Measurements from ENCODE around the gene CAVIN1. TPM values are rescaled to one million over a fixed set of nuclear protein-coding genes. Genes with fewer than 3 reads are reported as not detected.
"Not testable (repeated sequence)": the region's sequence is repeated elsewhere in the genome, so short reads cannot be mapped to it uniquely, and the experiment has no call there.

Gene CAVIN1
- 1 to 10 TPM in 1 of 2 experiments, under 1 TPM in 1; 0.66 to 1.3 TPM for total RNA-seq

DNA sequence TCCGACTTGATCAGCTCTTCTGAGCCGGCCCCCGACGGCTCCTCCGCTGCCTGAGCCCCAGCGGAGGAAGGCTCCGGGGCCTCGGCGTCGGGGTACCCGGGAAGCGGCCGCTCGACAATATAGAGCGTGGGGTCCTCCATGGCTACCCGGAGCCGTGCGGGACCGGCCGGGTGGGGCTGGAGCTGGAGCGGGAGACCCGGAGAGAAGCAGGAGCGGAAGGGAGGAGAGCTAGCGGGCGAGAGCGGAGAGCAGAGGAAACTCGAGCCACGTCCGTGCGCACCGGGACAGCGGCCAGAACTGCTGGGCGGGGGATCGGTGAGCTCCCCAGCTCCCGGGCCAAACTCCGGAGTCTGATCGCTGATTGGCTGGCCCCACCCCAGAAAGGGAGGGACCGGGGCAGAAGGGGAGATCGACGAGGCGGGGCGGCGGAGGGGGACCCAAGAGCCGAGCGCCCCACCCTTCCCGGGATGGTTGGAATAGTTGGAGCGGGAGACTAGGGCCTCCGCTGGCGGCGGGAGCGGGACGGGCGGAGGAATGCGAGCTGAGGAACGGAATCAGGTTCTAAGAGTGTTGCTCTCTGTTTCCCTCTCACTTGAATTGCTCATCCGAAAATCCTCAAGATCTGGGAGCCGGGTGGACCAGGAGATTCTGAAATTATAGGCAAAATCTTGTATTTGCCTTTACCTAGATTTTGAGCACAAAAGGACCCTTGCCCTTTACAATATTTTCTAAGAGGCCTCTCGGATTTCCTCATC, at the start of gene CAVIN1:
CAVIN1 (minus strand) TSS at position 299 of the 755 bp plus-strand sequence; CDS start at position 140, 159 bp downstream.
- ATAC-seq, result peak; percentile 22
- H3K27ac Mint-ChIP-seq, result no peak within 1 kb of the TSS
- no peak for DNase-seq
- peaks cover 15% of the 10 kb centered on the region for H3K4me1 Mint-ChIP-seq
- CTCF ChIA-PET, result interaction anchor here (0.6 to 5.3 kb wide), 18 partner anchors 8 to 277 kb away, joined by 3 to 23 read pairs (median 4); no protein-coding TSS in a partner anchor
- peaks cover 63% of the 10 kb centered on the region for H3K27me3 Mint-ChIP-seq
- peak within 1 kb of the TSS; percentile 79 for H3K4me3 Mint-ChIP-seq
- no peaks in the 10 kb centered on the region for H3K9me3 Mint-ChIP-seq (ENCODE audit: low read depth)
- no peaks in the 10 kb centered on the region for H3K36me3 Mint-ChIP-seq

GRCh38 chr17:42467889-42468288, 44.8 kb upstream of the CAVIN1 start:
- no peaks in the 10 kb centered on the region for H3K9me3 Mint-ChIP-seq (ENCODE audit: low read depth)
- DNase-seq (no peak), ATAC-seq (no peak)
- H3K27ac Mint-ChIP-seq, result no peak overlapping the region
- peaks cover 9% of the 10 kb centered on the region for H3K27me3 Mint-ChIP-seq
- H3K4me1 Mint-ChIP-seq, result no peaks in the 10 kb centered on the region
- no peaks in the 10 kb centered on the region for H3K36me3 Mint-ChIP-seq
- CTCF ChIA-PET, result interaction anchor here (1.4 kb wide), 1 partner anchor 28 kb away, joined by 3 read pairs; no protein-coding TSS in a partner anchor
- no peak overlapping the region for H3K4me3 Mint-ChIP-seq

GRCh38 chr17:42463976-42464400, 40.9 kb upstream of the CAVIN1 start:
- ATAC-seq (no peak), DNase-seq (no peak)
- H3K9me3 Mint-ChIP-seq (ENCODE audit: low read depth), result no peaks in the 10 kb centered on the region
- no peak overlapping the region for H3K27ac Mint-ChIP-seq
- H3K36me3 Mint-ChIP-seq, result peaks cover 2% of the 10 kb centered on the region
- H3K27me3 Mint-ChIP-seq, result peaks cover 21% of the 10 kb centered on the region
- peaks cover 18% of the 10 kb centered on the region for H3K4me1 Mint-ChIP-seq
- CTCF ChIA-PET, result interaction anchor here (0.7 to 1.5 kb wide), 4 partner anchors 11 to 141 kb away, joined by 3 to 4 read pairs (median 4); no protein-coding TSS in a partner anchor
- no peak overlapping the region for H3K4me3 Mint-ChIP-seq

- Mint-ChIP-seq H3K4me1 (peaks cover 40% of the 10 kb centered on the region), H3K4me3 (no peak overlapping the region), H3K9me3 (ENCODE audit: low read depth) (no peaks in the 10 kb centered on the region), H3K36me3 (peaks cover 2% of the 10 kb centered on the region), H3K27ac (no peak overlapping the region), H3K27me3 (peaks cover 30% of the 10 kb centered on the region)
- CTCF ChIA-PET, result interaction anchor here (1.0 to 2.0 kb wide), 6 partner anchors 9 to 119 kb away, joined by 3 to 5 read pairs (median 4); no protein-coding TSS in a partner anchor
- ATAC-seq (no peak), DNase-seq (no peak)
Observed at GRCh38 chr17:42460371-42460770, 37.3 kb upstream of the CAVIN1 start.

- Mint-ChIP-seq H3K27ac (no peak overlapping the region), H3K36me3 (peaks cover 2% of the 10 kb centered on the region), H3K4me1 (peaks cover 40% of the 10 kb centered on the region), H3K9me3 (ENCODE audit: low read depth) (no peaks in the 10 kb centered on the region), H3K4me3 (no peak overlapping the region), H3K27me3 (peaks cover 35% of the 10 kb centered on the region)
- ATAC-seq, result peak; percentile 47
- DNase-seq, result peak; percentile 43
- CTCF ChIA-PET, result interaction anchor here (1.0 to 2.0 kb wide), 6 partner anchors 8 to 119 kb away, joined by 3 to 5 read pairs (median 4); no protein-coding TSS in a partner anchor
Observed at GRCh38 chr17:42459801-42460281, 36.8 kb upstream of the CAVIN1 start.

- peak overlapping the region; percentile 75 for H3K4me3 Mint-ChIP-seq
- peaks cover 40% of the 10 kb centered on the region for H3K27me3 Mint-ChIP-seq
- H3K9me3 Mint-ChIP-seq (ENCODE audit: low read depth), result no peaks in the 10 kb centered on the region
- peaks cover 2% of the 10 kb centered on the region for H3K36me3 Mint-ChIP-seq
- DNase-seq (peak; percentile 42), ATAC-seq (no peak)
- CTCF ChIA-PET, result interaction anchor here (1.0 to 2.0 kb wide), 4 partner anchors 16 to 61 kb away, joined by 3 to 5 read pairs (median 4); no protein-coding TSS in a partner anchor
- peaks cover 40% of the 10 kb centered on the region for H3K4me1 Mint-ChIP-seq
- peak overlapping the region; percentile 80 for H3K27ac Mint-ChIP-seq
Observed at GRCh38 chr17:42459256-42459800, 36.3 kb upstream of the CAVIN1 start.

- Mint-ChIP-seq H3K36me3 (peaks cover 2% of the 10 kb centered on the region), H3K9me3 (ENCODE audit: low read depth) (no peaks in the 10 kb centered on the region), H3K27me3 (peaks cover 45% of the 10 kb centered on the region), H3K4me1 (peaks cover 40% of the 10 kb centered on the region), H3K27ac (peak within 1 kb of the TSS; percentile 80), H3K4me3 (peak within 1 kb of the TSS; percentile 75)
- CTCF ChIA-PET, result interaction anchor here (0.7 to 1.4 kb wide), 4 partner anchors 18 to 93 kb away, joined by 3 to 4 read pairs (median 4); no protein-coding TSS in a partner anchor
- peak; percentile 94 for DNase-seq
- ATAC-seq, result peak; percentile 96
Observed at GRCh38 chr17:42458497-42459255, 35.6 kb upstream of the CAVIN1 start, which contains the start of gene ATP6V0A1. Gene ATP6V0A1, plus strand, starts transcription at chr17:42458878. Its CDS starts 2,017 bp downstream, at chr17:42460895.

- Mint-ChIP-seq H3K4me1 (peaks cover 40% of the 10 kb centered on the region), H3K9me3 (ENCODE audit: low read depth) (no peaks in the 10 kb centered on the region), H3K27ac (peak overlapping the region; percentile 38), H3K4me3 (peak overlapping the region; percentile 38), H3K36me3 (peaks cover 2% of the 10 kb centered on the region), H3K27me3 (peaks cover 57% of the 10 kb centered on the region)
- no peak for DNase-seq
- ATAC-seq, result no peak
- CTCF ChIA-PET, result interaction anchor here (0.5 to 2.3 kb wide), 8 partner anchors 16 to 405 kb away, joined by 4 to 9 read pairs (median 5); partner anchors contain the start of gene CAVIN1
Observed at GRCh38 chr17:42457107-42457792, 34.2 kb upstream of the CAVIN1 start.

- Mint-ChIP-seq H3K4me1 (peaks cover 40% of the 10 kb centered on the region), H3K4me3 (peak overlapping the region; percentile 0), H3K27ac (peak overlapping the region; percentile 34), H3K27me3 (peaks cover 58% of the 10 kb centered on the region), H3K9me3 (ENCODE audit: low read depth) (no peaks in the 10 kb centered on the region), H3K36me3 (no peaks in the 10 kb centered on the region)
- DNase-seq (no peak), ATAC-seq (no peak)
- CTCF ChIA-PET, result interaction anchor here (0.5 to 2.3 kb wide), 7 partner anchors 34 to 406 kb away, joined by 4 to 9 read pairs (median 6); partner anchors contain the start of gene CAVIN1
Observed at GRCh38 chr17:42456223-42457106, 33.4 kb upstream of the CAVIN1 start.

GRCh38 chr17:42454987-42455386, 31.9 kb upstream of the CAVIN1 start:
- DNase-seq; H3K27ac Mint-ChIP-seq; ATAC-seq; H3K4me3 Mint-ChIP-seq; H3K9me3 Mint-ChIP-seq (ENCODE audit: low read depth); H3K36me3 Mint-ChIP-seq: not testable (repeated sequence)
- CTCF ChIA-PET, result interaction anchor here (2.3 kb wide), 1 partner anchor 63 kb away, joined by 9 read pairs; no protein-coding TSS in a partner anchor
- Mint-ChIP-seq H3K27me3 (peaks cover 56% of the 10 kb centered on the region), H3K4me1 (peaks cover 31% of the 10 kb centered on the region)

DNA sequence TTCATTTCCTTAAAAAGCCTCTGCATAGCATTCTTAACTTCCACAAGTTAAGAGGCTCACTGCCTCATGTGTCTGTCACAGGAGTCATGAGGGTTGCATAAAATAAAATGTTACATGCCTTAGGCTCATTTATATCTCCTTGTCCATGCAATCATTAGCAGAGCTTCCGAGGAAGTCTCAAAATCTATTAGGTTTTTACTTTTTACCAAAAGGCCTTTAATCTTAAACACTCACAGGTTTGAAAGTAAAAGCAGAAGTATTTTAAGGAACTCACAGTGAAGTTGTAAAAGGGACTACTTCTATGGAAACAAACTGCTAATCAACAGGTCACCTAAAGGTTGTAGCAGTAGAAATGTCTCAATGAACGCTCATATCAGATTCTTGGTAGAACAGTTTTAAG, 30.4 kb upstream of the CAVIN1 start:
- no peaks in the 10 kb centered on the region for H3K36me3 Mint-ChIP-seq
- H3K4me3 Mint-ChIP-seq, result no peak overlapping the region
- DNase-seq (no peak), ATAC-seq (no peak)
- peaks cover 42% of the 10 kb centered on the region for H3K27me3 Mint-ChIP-seq
- CTCF ChIA-PET, result interaction anchor here (1.5 kb wide), 1 partner anchor 13 kb away, joined by 4 read pairs; no protein-coding TSS in a partner anchor
- no peaks in the 10 kb centered on the region for H3K9me3 Mint-ChIP-seq (ENCODE audit: low read depth)
- no peak overlapping the region for H3K27ac Mint-ChIP-seq
- H3K4me1 Mint-ChIP-seq, result peaks cover 18% of the 10 kb centered on the region

Measured in activated CD8-positive, alpha-beta memory T cell treated with anti-CD3 and anti-CD28 coated beads, Interleukin-2, amount 10 ng/mL, durations not matched to agents 7 days and 5 days (primary cell).